BJ (cell line): Measurements from ENCODE around the gene CDK15. TPM values are rescaled to one million over a fixed set of nuclear protein-coding genes. Genes with fewer than 3 reads are reported as not detected.
A peak's percentile ranks its signal among the peaks of the same experiment; 100 is the strongest.

Experiments
- CTCF ChIA-PET: fragments of 350-600 bp; formaldehyde crosslinking; extraction: SDS; loops from one replicate; lab custom pipeline; 2021; ENCODE audit warnings: antibody characterized with exemption, inconsistent platforms; lab: Yijun Ruan, JAX
- POLR2A ChIA-PET: fragments of 300-600 bp; sonication (Branson Sonifier 250); formaldehyde crosslinking; extraction: SDS; loops from one replicate; lab custom pipeline; 2021; ENCODE audit warnings: antibody characterized with exemption; lab: Charles Lee
- DNase-seq: peaks from one replicate; pipeline ENCODE4 v3.0.0-alpha.2; 2011; ENCODE audit warnings: low read depth
- H3K27me3 ChIP-seq: 2 replicates; pipeline ENCODE4 v1.6.0; 2011; ENCODE audit warnings: low read length; ENCODE audit not compliant: control insufficient read depth, insufficient read depth
- H3K36me3 ChIP-seq: 2 replicates; pipeline ENCODE4 v1.5.1; 2011; ENCODE audit warnings: low read length; ENCODE audit not compliant: control insufficient read depth, insufficient read depth
- H3K4me3 ChIP-seq: 2 replicates; pipeline ENCODE4 v1.5.1; 2011; ENCODE audit warnings: low read depth, mild to moderate bottlenecking, control low read depth, low read length
- CTCF ChIP-seq: IDR thresholded peaks from 2 replicates; pipeline ENCODE4 v1.5.1; 2011; ENCODE audit warnings: low read depth, mild to moderate bottlenecking, control low read depth, inconsistent platforms, low read length, moderate library complexity; ENCODE audit not compliant: insufficient read depth
- polyA plus RNA-seq: library from polyadenylated mRNA; depleted of rRNA; stranded (reverse); fragments of >200 nt; gene quantifications from 2 replicates; pipeline ENCODE4 v1.2.3, GENCODE V29; 2011

CDK15 gene
- polyA plus RNA-seq, 1 experiment, result 8.2 TPM

- Histone ChIP-seq H3K27me3 (no peaks in the 10 kb centered on the region), H3K4me3 (no peak overlapping the region), H3K36me3 (no peaks in the 10 kb centered on the region)
- DNase-seq, result no peak
- no peak for TF ChIP-seq CTCF
- CTCF ChIA-PET, result interaction anchor here (0.8 to 3.4 kb wide), 14 partner anchors 15 to 321 kb away, joined by 3 to 48 read pairs (median 6); no protein-coding TSS in a partner anchor
- POLR2A ChIA-PET, result no interaction called here
Observed at GRCh38 chr2:201858281-201859184, 52.2 kb downstream of the CDK15 start.

- CTCF ChIA-PET, result interaction anchor here (0.6 to 3.4 kb wide), 31 partner anchors 10 to 319 kb away, joined by 3 to 48 read pairs (median 4); partner anchors contain the start of gene CDK15
- TF ChIP-seq CTCF, result no peak
- POLR2A ChIA-PET, result no interaction called here
- Histone ChIP-seq H3K4me3 (no peak overlapping the region), H3K27me3 (no peaks in the 10 kb centered on the region), H3K36me3 (no peaks in the 10 kb centered on the region)
- DNase-seq, result no peak
Observed at GRCh38 chr2:201859949-201860348, 53.6 kb downstream of the CDK15 start.

GRCh38 chr2:201860636-201861066, 54.3 kb downstream of the CDK15 start:
- no peak for DNase-seq
- POLR2A ChIA-PET, result no interaction called here
- TF ChIP-seq CTCF, result peak; percentile 86
- CTCF ChIA-PET, result interaction anchor here (0.6 to 3.4 kb wide), 31 partner anchors 10 to 325 kb away, joined by 3 to 48 read pairs (median 4); partner anchors contain the start of gene CDK15
- Histone ChIP-seq H3K36me3 (no peaks in the 10 kb centered on the region), H3K27me3 (no peaks in the 10 kb centered on the region), H3K4me3 (no peak overlapping the region)

GRCh38 chr2:201862843-201863242, 56.5 kb downstream of the CDK15 start:
- no peaks in the 10 kb centered on the region for H3K36me3 ChIP-seq
- no peak for DNase-seq
- H3K4me3 ChIP-seq, result no peak overlapping the region
- H3K27me3 ChIP-seq, result no peaks in the 10 kb centered on the region
- TF ChIP-seq CTCF, result no peak
- POLR2A ChIA-PET, result no interaction called here
- CTCF ChIA-PET, result interaction anchor here (0.6 to 1.3 kb wide), 3 partner anchors 16 to 173 kb away, joined by 3 to 4 read pairs (median 3); no protein-coding TSS in a partner anchor
